HG02623 (cell line): ENCODE measurements around the gene GPR25.

ENCODE experiments used
- ATAC-seq: cut with Tn5 transposase; IDR thresholded peaks from one replicate; pipeline ENCODE4 v1.9.1; 2021; ENCODE audit warnings: moderate library complexity; ENCODE audit not compliant: unreplicated experiment

Gene GPR25

GRCh38 chr1:200894712-200895442 is 22.1 kb downstream of the GPR25 start, which contains the start of gene INAVA:
Gene INAVA (plus strand): TSS chr1:200894900. CDS start chr1:200898401, 3,501 bp downstream.
- no peak for ATAC-seq

- ATAC-seq, result no peak
Observed at GRCh38 chr1:200895443-200895789, 22.6 kb downstream of the GPR25 start.

DNA sequence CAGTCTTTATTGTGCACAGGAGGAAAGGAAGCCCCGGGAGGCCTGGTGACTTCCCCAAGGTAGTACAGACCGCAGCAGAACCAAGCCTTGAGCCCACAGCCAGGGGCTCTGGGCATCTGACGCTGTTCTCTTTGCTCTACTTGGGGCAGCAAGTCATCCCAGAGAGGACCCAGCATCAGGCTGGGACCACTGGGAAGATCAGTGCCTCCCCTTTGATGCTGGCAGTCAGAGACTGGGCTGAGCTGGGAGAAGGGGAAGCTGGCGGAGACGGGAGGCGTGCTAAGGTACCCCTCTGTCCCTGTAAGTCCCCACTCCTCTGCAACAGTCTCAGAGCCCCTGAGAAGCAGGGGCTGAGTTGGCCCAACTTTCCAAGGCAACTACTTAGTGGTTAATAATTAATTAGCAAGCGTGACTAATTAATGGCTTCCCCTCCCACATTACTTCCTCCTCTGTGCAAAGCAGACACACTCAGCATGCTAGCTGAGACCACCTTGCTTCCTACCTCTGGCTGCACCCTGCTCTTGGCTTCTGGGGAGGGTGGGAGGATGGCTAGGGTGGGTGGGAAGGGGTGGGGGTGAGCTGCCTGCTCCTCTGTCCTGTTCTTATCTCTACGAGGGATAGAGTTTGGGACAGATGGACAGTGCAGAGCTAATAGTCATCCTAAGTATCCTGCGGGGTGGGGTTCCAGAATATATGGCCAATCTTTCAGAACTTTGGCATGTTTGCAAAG is 23.2 kb downstream of the GPR25 start:
- ATAC-seq, result no peak

DNA sequence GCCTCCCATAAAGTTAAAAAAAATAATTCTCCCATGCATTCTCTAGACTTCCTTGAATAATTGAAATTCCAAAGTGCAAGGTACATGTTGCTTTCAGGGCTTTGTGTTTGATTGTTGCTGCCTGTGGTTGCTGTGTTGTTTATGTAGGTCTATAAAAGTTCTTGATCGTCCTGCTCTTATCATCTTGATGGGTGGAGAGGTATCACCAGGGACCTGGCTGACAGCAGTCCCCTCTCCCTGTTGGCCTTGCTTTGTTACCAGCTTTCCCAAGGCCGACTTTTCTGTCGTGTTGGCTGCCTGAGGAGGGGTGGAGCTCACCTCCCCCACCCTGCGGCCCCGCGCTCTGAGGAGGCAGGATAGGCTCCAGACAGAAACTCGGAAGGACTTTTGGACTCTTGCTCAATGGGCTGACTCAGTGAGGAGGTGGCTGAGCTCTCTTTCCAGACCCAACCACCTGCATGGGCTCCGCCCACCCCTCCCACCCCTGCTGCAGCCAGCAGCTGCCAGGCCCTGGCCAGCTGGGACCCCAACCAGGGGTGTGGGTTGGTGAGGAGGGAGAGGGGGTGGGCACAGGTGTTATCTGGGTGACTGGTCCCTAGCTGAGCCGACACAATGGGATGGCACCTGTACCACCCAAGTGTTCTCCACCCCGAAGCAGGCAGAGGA is 23.9 kb downstream of the GPR25 start:
- no peak for ATAC-seq

- no peak for ATAC-seq
Observed at GRCh38 chr1:200897259-200897658, 24.5 kb downstream of the GPR25 start.

- ATAC-seq, result no peak
Observed at GRCh38 chr1:200899015-200899386, 26.2 kb downstream of the GPR25 start.

DNA sequence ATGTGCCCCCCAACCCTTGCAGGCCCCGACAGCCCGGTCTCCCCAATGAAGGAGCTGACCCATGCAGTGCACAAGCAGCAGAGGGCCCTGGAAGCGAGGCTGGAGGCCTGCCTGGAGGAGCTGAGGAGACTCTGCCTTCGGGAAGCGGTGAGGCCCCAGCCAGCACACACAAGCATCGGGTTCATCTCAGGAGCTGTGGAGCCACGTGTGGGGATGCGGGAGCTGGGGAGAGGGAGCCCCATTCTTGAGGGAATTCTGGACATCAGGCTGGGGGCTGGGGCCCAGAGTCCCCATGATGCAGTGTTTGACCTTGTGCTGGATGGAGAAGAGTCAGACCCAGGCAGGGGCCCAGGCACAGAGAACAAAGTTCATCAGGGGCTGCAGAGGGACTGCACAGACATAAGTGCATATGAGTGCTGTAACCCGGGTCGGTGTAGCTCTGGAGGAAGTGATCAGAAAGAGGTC is 26.7 kb downstream of the GPR25 start:
- no peak for ATAC-seq

DNA sequence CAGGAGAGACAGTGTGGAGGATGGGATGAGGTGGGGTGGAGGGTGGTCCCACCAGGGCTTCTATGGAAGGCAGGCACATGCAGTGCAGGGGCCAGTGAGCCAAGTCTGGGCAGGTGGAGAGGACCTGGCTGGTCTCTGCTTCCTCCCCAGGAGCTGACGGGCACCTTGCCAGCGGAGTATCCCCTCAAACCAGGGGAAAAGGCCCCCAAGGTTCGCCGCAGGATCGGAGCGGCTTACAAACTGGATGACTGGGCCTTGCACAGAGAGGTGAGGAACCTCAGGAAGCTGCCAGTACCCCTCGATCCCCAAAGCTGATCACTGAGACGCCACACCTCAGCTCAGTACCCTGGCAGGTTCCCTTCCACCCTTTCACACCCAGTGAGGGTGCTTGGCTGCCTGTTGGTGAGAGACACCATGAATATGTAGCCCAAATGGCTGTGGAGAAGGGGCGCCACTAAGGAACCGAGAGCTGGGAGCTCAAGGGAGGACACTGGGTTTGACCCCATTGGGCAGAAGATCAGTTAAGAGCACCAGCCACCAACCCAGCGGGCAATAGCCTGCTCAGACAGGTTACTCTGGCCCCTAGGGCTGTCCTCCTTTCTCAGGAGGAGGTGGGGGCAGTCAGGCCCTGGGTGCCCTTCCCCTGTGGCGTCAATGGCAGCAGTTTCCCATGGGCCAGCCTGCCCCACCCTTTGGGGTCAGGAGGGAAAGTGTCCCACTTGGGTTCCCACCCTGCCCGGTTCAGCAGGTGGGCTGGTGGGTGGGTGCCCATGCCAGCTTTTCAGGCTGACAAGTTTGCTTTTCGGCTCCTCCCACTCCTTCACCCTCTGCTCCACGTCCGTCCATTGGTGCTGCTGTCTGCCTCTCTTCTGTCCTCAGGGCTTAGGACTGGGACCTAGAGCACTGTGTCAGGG is 27.4 kb downstream of the GPR25 start:
- no peak for ATAC-seq

- no peak for ATAC-seq
Observed at GRCh38 chr1:200900877-200901276, 28.1 kb downstream of the GPR25 start.

DNA sequence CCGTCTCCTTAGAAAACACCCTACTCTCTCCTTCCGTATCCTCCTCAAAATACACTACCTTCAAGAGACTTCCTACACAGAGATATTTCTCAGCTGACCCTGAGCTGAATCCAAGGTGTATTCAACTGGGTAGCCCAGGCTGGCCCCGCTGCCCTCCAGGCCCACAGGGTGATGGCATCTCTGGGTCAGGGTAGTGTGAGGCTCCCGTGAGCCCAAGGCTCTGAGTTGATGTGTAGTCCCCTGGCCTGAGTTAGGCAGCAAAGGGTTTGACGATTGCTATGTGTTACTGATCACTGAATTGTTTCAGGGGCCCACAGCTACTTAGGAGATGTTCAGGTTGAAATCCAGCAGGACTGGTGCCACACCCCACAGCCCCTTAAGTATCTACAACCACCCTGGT is 28.6 kb downstream of the GPR25 start:
- ATAC-seq, result no peak

GRCh38 chr1:200901796-200902444 is 29.1 kb downstream of the GPR25 start:
- ATAC-seq, result no peak

DNA sequence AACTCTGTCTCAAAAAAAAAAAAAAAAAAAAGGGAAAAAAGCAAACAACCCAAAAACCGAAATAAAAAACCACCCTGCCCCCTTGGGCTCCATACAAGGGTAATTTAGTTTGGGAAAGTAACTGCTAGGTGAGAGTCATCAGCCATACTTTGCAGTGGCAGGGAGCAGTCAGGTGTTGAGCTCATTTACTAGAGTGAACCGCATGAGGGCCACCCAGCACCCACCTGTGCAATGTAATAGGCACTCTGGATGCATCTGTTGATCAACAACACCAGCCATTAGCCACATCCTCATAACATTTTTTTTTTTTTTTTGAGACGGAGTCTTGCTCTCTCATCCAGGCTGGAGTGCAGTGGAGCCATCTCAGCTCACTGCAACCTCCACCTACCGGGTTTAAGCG is 31.0 kb downstream of the GPR25 start:
- no peak for ATAC-seq

- ATAC-seq, result no peak
Observed at GRCh38 chr1:200904772-200905171, 32.0 kb downstream of the GPR25 start.

GRCh38 chr1:200905411-200906052 is 32.8 kb downstream of the GPR25 start:
- no peak for ATAC-seq

GRCh38 chr1:200906491-200906890 is 33.7 kb downstream of the GPR25 start:
- ATAC-seq, result no peak

- ATAC-seq, result peak; percentile 51
Observed at GRCh38 chr1:200907611-200908097, 34.9 kb downstream of the GPR25 start.

DNA sequence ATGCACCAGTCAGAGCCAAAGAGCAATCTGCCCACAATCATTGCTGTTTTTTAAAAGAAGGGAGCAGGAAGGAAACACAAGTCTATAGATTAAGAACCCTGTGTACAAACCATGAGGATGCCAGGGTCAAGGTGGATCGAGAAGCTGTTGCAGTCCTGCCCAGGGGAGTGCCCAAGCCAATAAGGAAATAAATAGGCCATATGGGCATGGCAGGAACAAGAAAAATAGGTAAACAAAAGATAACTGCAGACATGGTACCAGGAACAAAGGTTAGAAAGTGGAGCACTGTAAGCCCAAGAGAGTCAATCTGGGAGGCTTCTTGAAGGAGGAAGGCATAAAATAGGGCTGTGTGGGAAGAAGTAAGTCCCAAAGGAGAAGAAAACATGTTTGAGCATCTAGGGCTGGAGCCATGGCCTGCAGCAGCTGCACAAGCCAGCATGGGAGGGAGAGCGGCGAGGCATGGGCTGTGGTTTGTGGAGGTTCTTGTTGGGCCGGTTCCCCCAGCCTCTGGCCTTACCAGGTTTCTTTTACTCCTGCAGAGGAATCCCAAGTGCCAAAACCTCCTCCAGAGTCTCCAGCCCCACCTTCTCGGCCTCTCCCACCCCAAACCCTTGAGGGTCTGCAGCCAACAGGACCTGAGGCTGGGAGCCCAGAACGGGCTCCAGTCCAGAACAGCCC is 35.5 kb downstream of the GPR25 start:
- ATAC-seq, result no peak

DNA sequence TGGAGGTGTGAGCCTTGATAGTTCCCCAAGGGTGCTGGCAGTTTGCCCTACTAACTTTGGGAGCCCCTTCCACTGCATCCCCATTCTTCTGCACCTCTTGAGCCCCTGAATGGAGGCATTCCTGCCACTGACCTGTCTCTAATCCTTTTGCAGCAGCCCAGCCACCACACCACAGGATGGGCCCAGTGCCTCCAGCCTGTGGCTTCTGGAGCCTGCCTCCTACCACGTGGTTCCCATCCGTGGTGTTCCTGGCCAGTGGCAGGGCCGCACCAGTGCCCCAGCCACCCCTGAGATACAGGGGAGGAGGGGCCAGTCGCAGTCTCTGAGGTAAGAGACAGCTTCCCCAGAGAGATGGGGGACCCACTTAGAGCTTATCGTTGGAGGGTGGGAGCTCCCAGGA is 36.3 kb downstream of the GPR25 start:
- no peak for ATAC-seq

DNA sequence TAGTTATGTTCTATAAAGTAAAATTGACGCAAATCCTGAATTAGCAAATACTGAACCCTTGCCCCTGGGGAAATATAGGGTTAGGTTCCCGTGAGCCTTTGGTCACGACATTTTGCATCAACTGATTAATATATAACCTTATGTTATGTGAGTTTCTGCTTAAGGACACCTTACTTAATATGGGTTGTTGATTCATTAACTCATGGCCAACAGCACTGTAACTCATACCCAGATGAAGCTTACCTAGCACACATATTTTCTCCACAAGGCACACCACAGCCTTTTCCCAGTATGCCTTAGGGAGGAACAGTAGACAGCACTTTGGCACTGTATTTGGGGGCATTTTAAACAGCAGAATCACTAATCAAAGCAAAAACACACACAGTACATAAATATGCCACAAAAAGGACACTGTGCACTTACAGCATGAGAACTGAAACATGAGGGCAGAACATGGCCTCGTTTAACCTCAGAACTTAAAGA is 37.0 kb downstream of the GPR25 start:
- ATAC-seq, result peak; percentile 40
